HEK293T (cell line): Measurements from ENCODE around the gene NKG7.

Experiments used
- BHLHE40 ChIP-seq: fragments of 450-650 bp; IDR thresholded peaks from 2 replicates; pipeline ENCODE4 v1.6.1; 2016; ENCODE audit warnings: mild to moderate bottlenecking, moderate library complexity, borderline replicate concordance
- CTBP1 ChIP-seq: fragments of 450-650 bp; IDR thresholded peaks from 2 replicates; pipeline ENCODE4 v1.6.1; 2016; ENCODE audit warnings: borderline replicate concordance
- FOXA1 ChIP-seq: fragments of 450-650 bp; IDR thresholded peaks from 2 replicates; pipeline ENCODE4 v1.6.1; 2016; ENCODE audit warnings: mild to moderate bottlenecking
- FOXK2 ChIP-seq: fragments of 450-650 bp; IDR thresholded peaks from 2 replicates; pipeline ENCODE4 v1.6.1; 2016; ENCODE audit warnings: mild to moderate bottlenecking
- HDGF ChIP-seq: fragments of 450-650 bp; IDR thresholded peaks from 2 replicates; pipeline ENCODE4 v1.6.1; 2017; ENCODE audit warnings: antibody characterized with exemption, borderline replicate concordance
- LEF1 ChIP-seq: fragments of 450-650 bp; IDR thresholded peaks from 2 replicates; pipeline ENCODE4 v1.6.1; 2017; ENCODE audit warnings: mild to moderate bottlenecking, borderline replicate concordance

DNA sequence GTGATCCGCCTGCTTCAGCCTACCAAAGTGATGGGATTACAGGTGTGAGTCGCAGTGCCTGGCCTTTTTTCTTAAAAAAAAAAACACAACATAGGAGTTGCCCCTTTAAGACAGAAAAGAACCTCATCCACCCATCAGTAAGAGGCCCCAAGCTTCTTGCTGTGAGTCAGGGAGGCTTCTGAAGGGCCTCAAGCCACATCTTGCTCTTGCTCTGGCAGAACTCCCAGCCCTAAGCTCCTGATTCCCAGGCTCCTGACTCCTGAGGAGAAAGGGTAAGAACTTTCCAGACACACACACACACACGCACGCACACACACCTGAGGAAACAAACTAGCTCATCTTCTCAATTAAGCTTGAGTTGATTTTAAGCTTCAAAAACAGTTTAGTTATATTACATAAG, 13.2 kb downstream of the NKG7 start:
- TF ChIP-seq BHLHE40 (no peak), CTBP1 (no peak), FOXK2 (no peak), FOXA1 (no peak), LEF1 (no peak), HDGF (no peak)
